ENCODE data around the gene SPOCK2. TPM values are rescaled to one million over a fixed set of nuclear protein-coding genes. Genes with fewer than 3 reads are reported as not detected.
A peak's percentile ranks its signal among the peaks of the same experiment; 100 is the strongest.

The SPOCK2 gene
- total RNA-seq, 4 donors from 2014 or later = 2.1 to 9.9 (median 5.0) TPM

DNA sequence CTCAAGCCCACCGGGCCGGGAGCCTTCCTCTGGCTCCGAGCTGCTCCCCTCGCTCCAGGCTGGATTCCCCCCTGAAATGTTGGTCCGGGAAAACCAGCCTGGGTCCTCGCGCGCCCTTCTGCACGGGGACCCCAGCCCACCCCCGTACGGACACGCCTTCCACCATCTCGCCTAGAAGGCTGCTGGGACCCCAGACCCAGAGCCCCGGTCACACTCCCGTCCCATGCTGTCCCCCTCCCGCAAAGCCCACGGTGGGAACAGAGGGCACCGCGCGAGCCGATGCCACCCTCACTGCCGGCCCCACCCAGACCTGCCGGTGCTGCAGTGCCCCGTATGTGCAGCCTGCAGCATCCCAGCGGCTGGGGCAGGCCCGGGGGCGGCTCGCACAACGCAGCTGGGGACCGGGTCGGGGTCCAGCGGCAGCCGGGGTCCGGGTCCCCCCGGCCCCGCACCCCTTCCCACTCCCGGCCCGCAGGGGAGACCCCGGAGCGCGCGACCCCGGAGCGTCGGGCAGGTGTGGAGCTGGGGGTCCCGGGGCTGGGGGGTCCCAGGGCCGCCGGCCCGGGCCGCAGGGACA, 871 bp downstream of the SPOCK2 start:
- peak overlapping the region in 2 of 4 donors; percentile 18 to 80 for H3K27ac ChIP-seq
- peaks cover 0 to 34% of the 10 kb centered on the region in 2 donors for H3K27me3 ChIP-seq
- H3K9me3 ChIP-seq = no peaks in the 10 kb centered on the region
- H3K4me1 ChIP-seq = peaks cover 0 to 23% (median 21%) of the 10 kb centered on the region in 4 donors
- TF ChIP-seq, protein P1, sequence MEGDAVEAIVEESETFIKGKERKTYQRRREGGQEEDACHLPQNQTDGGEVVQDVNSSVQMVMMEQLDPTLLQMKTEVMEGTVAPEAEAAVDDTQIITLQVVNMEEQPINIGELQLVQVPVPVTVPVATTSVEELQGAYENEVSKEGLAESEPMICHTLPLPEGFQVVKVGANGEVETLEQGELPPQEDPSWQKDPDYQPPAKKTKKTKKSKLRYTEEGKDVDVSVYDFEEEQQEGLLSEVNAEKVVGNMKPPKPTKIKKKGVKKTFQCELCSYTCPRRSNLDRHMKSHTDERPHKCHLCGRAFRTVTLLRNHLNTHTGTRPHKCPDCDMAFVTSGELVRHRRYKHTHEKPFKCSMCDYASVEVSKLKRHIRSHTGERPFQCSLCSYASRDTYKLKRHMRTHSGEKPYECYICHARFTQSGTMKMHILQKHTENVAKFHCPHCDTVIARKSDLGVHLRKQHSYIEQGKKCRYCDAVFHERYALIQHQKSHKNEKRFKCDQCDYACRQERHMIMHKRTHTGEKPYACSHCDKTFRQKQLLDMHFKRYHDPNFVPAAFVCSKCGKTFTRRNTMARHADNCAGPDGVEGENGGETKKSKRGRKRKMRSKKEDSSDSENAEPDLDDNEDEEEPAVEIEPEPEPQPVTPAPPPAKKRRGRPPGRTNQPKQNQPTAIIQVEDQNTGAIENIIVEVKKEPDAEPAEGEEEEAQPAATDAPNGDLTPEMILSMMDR (IDR thresholded peaks at IDR 0.05) = no peak
- TF ChIP-seq POLR2A (IDR thresholded peaks at IDR 0.05) (no peak), EP300 (IDR thresholded peaks at IDR 0.05) (no peak)
- DNase-seq (ENCODE audit: low spot score in 2 of 2) = no peak
- WGBS, 2 donors = 3 to 4% methylated on average over 18 to 35 of the region's 50 CpGs
- peaks cover 0 to 4% (median 0%) of the 10 kb centered on the region in 3 donors for H3K36me3 ChIP-seq
- H3K4me3 ChIP-seq = peak overlapping the region; percentile 6 to 51 (median 50)

DNA sequence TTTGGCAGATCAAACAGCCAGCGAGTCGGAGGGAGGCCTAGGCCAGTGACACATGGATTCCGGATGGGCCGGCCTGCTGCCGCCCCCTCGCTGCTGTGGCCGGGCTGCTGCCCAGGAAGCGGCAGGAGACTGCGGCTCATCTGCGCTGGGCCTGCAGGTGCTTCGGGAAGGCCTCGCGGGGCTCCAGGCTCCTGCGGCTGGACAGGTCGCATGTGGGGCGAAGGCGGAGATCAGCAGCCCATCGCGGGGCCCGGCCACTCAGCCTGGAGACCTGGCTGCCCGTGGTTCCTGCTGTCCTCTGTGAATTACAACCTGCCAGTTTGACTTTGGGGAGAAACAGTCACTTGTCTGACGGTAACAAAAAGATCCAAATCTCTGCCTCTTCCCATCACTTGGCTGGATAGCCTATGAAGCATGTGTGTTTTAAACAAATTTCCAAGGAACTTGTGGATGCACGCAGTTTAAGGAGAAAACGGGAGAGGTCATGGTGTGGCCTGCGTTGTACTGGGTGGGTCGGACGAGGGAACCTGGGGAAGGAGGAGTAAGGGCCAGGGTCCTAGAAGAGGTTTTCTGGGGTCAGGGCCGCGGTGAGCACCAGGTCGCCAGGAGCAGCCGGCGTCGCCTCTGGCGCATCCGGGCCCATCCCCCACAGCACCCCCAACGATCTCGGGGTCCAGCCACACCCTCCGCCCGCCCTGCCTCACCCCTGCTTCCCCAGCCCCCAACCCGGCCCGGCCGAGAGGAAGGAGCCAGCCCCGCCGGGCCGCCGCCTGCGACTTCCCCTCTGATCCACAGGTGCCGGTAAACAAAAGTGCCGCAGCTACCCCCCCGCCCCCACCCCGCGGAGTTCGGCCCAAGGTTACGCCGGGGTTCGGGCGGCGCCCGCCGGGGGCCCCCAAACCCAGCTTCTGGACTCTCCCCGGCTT, 1.6 kb downstream of the SPOCK2 start:
- Histone ChIP-seq H3K36me3 (no peaks in the 10 kb centered on the region), H3K4me3 (peak overlapping the region; percentile 6 to 51 (median 50)), H3K4me1 (peaks cover 0 to 23% (median 21%) of the 10 kb centered on the region in 4 donors), H3K27ac (peak overlapping the region in 2 of 4 donors; percentile 18 to 80), H3K27me3 (peaks cover 0 to 34% of the 10 kb centered on the region in 2 donors), H3K9me3 (no peaks in the 10 kb centered on the region)
- TF ChIP-seq, protein P1 (IDR thresholded peaks at IDR 0.05) = no peak
- TF ChIP-seq EP300 (IDR thresholded peaks at IDR 0.05) = no peak
- TF ChIP-seq POLR2A (IDR thresholded peaks at IDR 0.05) = no peak
- WGBS, 2 donors = 57 to 60% methylated on average over 41 to 48 of the region's 61 CpGs
- DNase-seq (ENCODE audit: low spot score in 2 of 2) = no peak

DNA sequence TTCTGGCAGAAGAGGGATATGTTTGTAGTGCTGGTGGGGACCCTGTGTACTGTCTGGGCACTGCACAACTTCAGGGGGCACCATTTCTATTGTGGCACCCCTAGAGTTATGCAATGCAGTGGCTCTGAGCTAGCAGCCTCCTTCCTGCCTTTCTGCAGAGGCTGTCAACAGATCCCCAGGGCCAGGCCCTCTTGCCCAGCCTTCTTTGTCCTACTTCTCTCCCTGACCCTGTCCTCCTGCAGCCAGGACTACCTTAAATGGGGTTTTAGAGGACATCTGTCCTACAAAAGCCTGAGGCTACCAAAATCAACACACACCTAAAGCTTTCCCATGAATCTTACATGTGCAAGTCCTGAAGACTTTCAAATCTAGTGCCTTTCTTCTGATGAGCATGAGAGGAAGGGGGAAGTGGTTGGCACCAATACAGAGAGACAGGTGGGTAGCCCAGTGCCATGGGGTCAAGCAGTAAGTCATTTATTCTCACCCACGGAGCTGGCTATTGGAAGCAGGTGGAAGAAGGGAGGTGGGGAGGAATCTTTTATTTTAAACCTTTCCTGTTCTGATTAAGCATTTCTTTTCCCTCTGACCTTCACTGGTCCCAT, 2.4 kb downstream of the SPOCK2 start:
- 76 to 95% methylated on average over 1 of the region's 1 CpG for WGBS, 2 donors
- Histone ChIP-seq H3K4me1 (peaks cover 0 to 23% (median 21%) of the 10 kb centered on the region in 4 donors), H3K9me3 (no peaks in the 10 kb centered on the region), H3K27me3 (peaks cover 0 to 34% of the 10 kb centered on the region in 2 donors), H3K27ac (no peak overlapping the region), H3K36me3 (no peaks in the 10 kb centered on the region), H3K4me3 (no peak overlapping the region)
- TF ChIP-seq POLR2A (IDR thresholded peaks at IDR 0.05) (no peak), EP300 (IDR thresholded peaks at IDR 0.05) (no peak)
- TF ChIP-seq, protein P1 (IDR thresholded peaks at IDR 0.05) = no peak
- no peak for DNase-seq (ENCODE audit: low spot score in 2 of 2)

DNA sequence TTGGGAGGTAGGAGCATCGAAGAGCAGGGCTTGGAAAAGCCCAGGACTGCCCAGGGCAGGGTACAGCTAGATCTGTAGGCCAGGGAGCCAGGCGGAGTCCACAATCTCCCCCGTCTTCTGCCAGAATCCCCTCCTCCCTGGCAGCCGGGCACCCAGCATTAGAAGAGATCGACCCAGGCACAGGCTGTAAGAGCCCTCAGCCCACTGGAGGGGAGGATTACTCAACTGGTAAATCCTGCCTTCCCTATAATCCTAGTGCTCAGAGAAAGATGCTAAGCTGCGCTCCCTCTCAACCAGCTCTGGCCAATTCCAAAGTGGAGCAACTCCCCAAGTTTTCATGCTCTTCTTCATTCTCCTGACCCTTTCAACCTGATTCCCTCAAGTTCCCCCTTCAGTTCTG, 3.2 kb downstream of the SPOCK2 start:
- 97 to 100% methylated on average over 2 to 6 of the region's 6 CpGs for WGBS, 2 donors
- peaks cover 0 to 34% of the 10 kb centered on the region in 2 donors for H3K27me3 ChIP-seq

More for the DNA sequence above, 3.2 kb downstream of the SPOCK2 start:
- no peaks in the 10 kb centered on the region for H3K9me3 ChIP-seq
- H3K4me3 ChIP-seq = no peak overlapping the region
- H3K4me1 ChIP-seq = peaks cover 0 to 23% (median 21%) of the 10 kb centered on the region in 4 donors
- no peak overlapping the region for H3K27ac ChIP-seq
- TF ChIP-seq EP300 (IDR thresholded peaks at IDR 0.05) (no peak), POLR2A (IDR thresholded peaks at IDR 0.05) (no peak)
- TF ChIP-seq, protein P1 (IDR thresholded peaks at IDR 0.05) = no peak
- H3K36me3 ChIP-seq = no peaks in the 10 kb centered on the region
- DNase-seq (ENCODE audit: low spot score in 2 of 2) = no peak
